ENCODE results near the gene C6orf89. TPM values are rescaled to one million over a fixed set of nuclear protein-coding genes. Genes with fewer than 3 reads are reported as not detected.

Gene C6orf89
- polyA plus RNA-seq, 1 donor from 2014 or later: 24.6 TPM

GRCh38 chr6:36852481-36853147, 33.1 kb upstream of the C6orf89 start:
- no peaks in the 10 kb centered on the region for H4K20me1 ChIP-seq (ENCODE audit: insufficient read depth)
- no peak overlapping the region for H3K4me2 ChIP-seq (ENCODE audit: low read length)
- H3F3A ChIP-seq (ENCODE audit: insufficient read depth, low read length, poor library complexity, severe bottlenecking): no peaks in the 10 kb centered on the region
- no peaks in the 10 kb centered on the region for H3K9me3 ChIP-seq (ENCODE audit: low read length)
- no peak overlapping the region for H2AFZ ChIP-seq (ENCODE audit: low read depth, low read length)
- H3K27ac ChIP-seq (ENCODE audit: low read length): no peak overlapping the region
- no peak overlapping the region for H3K4me3 ChIP-seq (ENCODE audit: low read length)
- TF ChIP-seq EZH2 (IDR thresholded peaks at IDR 0.05; ENCODE audit: borderline replicate concordance, insufficient read depth, low read length, poor library complexity, severe bottlenecking) (no peak), RAD21 (conservative IDR thresholded peaks at IDR 0.05) (no peak), POLR2AphosphoS5 (IDR thresholded peaks at IDR 0.05) (no peak), TAF1 (IDR thresholded peaks at IDR 0.05; ENCODE audit: low read depth) (no peak), SMC3 (conservative IDR thresholded peaks at IDR 0.05; ENCODE audit: poor library complexity) (no peak), EP300 (conservative IDR thresholded peaks at IDR 0.05; ENCODE audit: poor library complexity, severe bottlenecking) (no peak), CTCF (IDR thresholded peaks at IDR 0.05; ENCODE audit: poor library complexity, severe bottlenecking) (no peak), REST (IDR thresholded peaks at IDR 0.05; ENCODE audit: borderline replicate concordance) (no peak), MXI1 (conservative IDR thresholded peaks at IDR 0.05; ENCODE audit: poor library complexity, severe bottlenecking) (no peak)
- H3K9ac ChIP-seq (ENCODE audit: low read length): no peak overlapping the region
- no peaks in the 10 kb centered on the region for H3K79me2 ChIP-seq (replicated peaks; ENCODE audit: insufficient read depth, low read length)
- H3K9me2 ChIP-seq (ENCODE audit: insufficient read depth, low read length): no peaks in the 10 kb centered on the region
- no peaks in the 10 kb centered on the region for H3K36me3 ChIP-seq (ENCODE audit: insufficient read depth, low read length)
- H3K27me3 ChIP-seq (ENCODE audit: insufficient read depth, low read depth, low read length): no peaks in the 10 kb centered on the region

GRCh38 chr6:36853325-36853724, 32.4 kb upstream of the C6orf89 start:
- H3K79me2 ChIP-seq (replicated peaks; ENCODE audit: insufficient read depth, low read length): no peaks in the 10 kb centered on the region
- H3K4me2 ChIP-seq (ENCODE audit: low read length): no peak overlapping the region
- H3K9ac ChIP-seq (ENCODE audit: low read length): no peak overlapping the region
- no peaks in the 10 kb centered on the region for H3K9me3 ChIP-seq (ENCODE audit: low read length)
- H4K20me1 ChIP-seq (ENCODE audit: insufficient read depth): no peaks in the 10 kb centered on the region
- no peak overlapping the region for H3K27ac ChIP-seq (ENCODE audit: low read length)
- H2AFZ ChIP-seq (ENCODE audit: low read depth, low read length): no peak overlapping the region
- H3K9me2 ChIP-seq (ENCODE audit: insufficient read depth, low read length): no peaks in the 10 kb centered on the region
- TF ChIP-seq SMC3 (conservative IDR thresholded peaks at IDR 0.05; ENCODE audit: poor library complexity) (no peak), POLR2AphosphoS5 (IDR thresholded peaks at IDR 0.05) (no peak), TAF1 (IDR thresholded peaks at IDR 0.05; ENCODE audit: low read depth) (no peak)
- H3F3A ChIP-seq (ENCODE audit: insufficient read depth, low read length, poor library complexity, severe bottlenecking): no peaks in the 10 kb centered on the region
- no peaks in the 10 kb centered on the region for H3K27me3 ChIP-seq (ENCODE audit: insufficient read depth, low read depth, low read length)
- H3K36me3 ChIP-seq (ENCODE audit: insufficient read depth, low read length): no peaks in the 10 kb centered on the region
- no peak overlapping the region for H3K4me3 ChIP-seq (ENCODE audit: low read length)

All from neural cell (in vitro differentiated cells).